Tibial nerve (tissue), 4 donors: ENCODE measurements around the gene CCDC180. TPM values are rescaled to one million over a fixed set of nuclear protein-coding genes. Genes with fewer than 3 reads are reported as not detected.

ENCODE experiments used
- DNase-seq, 2 donors: peaks; one replicate each; pipeline ENCODE4 v3.0.0-alpha.2; 2019; ENCODE audit warnings: low spot score in 2 of 2
- H3K27ac ChIP-seq, 4 donors: fragments of 200-600 bp; sonication (generic) in 3 of 4; one replicate each; pipeline ENCODE4 v1.5.1; 2017 to 2019; ENCODE audit warnings: mild to moderate bottlenecking in 1 of 4
- H3K27me3 ChIP-seq, 2 donors: fragments of 200-600 bp; sonication (generic) in 1 of 2; one replicate each; pipeline versions ENCODE4 v1.5.1 to v1.6.0; 2017 to 2019
- H3K36me3 ChIP-seq, 3 donors: fragments of 200-600 bp; sonication (generic); one replicate each; pipeline ENCODE4 v1.5.1; 2018 to 2019
- H3K4me1 ChIP-seq, 4 donors: fragments of 200-600 bp; sonication (generic) in 3 of 4; one replicate each; pipeline ENCODE4 v1.5.1; 2017 to 2019
- H3K4me3 ChIP-seq, 4 donors: fragments of 200-600 bp; sonication (generic) in 3 of 4; one replicate each; pipeline ENCODE4 v1.5.1; 2017 to 2019; ENCODE audit warnings: mild to moderate bottlenecking in 1 of 4, moderate library complexity in 1 of 4
- H3K9me3 ChIP-seq, 4 donors: fragments of 200-600 bp; sonication (generic) in 3 of 4; one replicate each; pipeline ENCODE4 v1.5.1; 2017 to 2019
- EP300 ChIP-seq, 2 donors: sonication (generic); formaldehyde crosslinking; IDR thresholded peaks; one replicate each; pipeline ENCODE4 v1.6.1; 2017; ENCODE audit warnings: antibody characterized with exemption in 2 of 2, mild to moderate bottlenecking in 1 of 2
- POLR2A ChIP-seq, 2 donors: fragments of 450-650 bp; IDR thresholded peaks; one replicate each; pipeline ENCODE4 v1.6.1; 2017; ENCODE audit warnings: antibody characterized with exemption in 2 of 2, mild to moderate bottlenecking in 2 of 2, moderate library complexity in 2 of 2
- WGBS, 2 donors: methylation state at CpG; one replicate each; pipeline ENCODE4 v1.1.5; 2018; 5-methylcytosine and 5-hydroxymethylcytosine counted together
- total RNA-seq, 4 donors: library from RNA; depleted of rRNA; stranded (reverse); fragments of >200 nt; gene quantifications; one replicate each; pipeline ENCODE4 v1.1.0, GENCODE V29; 2016
- TF ChIP-seq, protein P1 (sequence below), 5 experiments: fragments of 200-600 bp in 3 of 5; fragments of 450-650 bp in 2 of 5; sonication (generic) in 3 of 5; IDR thresholded peaks; one replicate each; pipeline ENCODE4 v1.5.1; 2016 to 2019; ENCODE audit warnings: antibody characterized with exemption in 5 of 5, mild to moderate bottlenecking in 3 of 5, moderate library complexity in 2 of 5

The CCDC180 gene
- total RNA-seq, 4 donors from 2014 or later = 6.0 to 14.0 (median 11.7) TPM

DNA sequence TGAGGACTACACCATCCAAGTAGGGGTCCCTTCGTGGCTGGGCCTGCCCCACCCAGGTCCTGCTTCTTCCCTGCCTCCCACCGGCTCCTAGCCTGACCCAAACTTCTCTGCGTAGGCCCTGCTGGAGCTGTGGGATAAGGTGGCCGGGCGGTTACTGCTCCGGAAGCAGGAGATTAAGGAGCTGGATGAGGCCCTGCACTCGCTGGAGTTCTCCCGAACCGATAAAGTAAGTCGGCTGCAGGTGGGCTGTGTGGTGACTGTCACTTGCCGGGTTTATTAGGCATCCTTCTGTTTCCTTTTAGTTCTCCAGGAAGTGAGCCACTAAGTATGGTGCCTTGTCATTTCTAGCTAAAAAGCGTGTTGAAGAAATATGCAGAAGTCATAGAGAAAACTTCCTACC is 7.0 kb downstream of the CCDC180 start:
- TF ChIP-seq POLR2A (IDR thresholded peaks at IDR 0.05) (no peak), EP300 (IDR thresholded peaks at IDR 0.05) (no peak)
- TF ChIP-seq, protein P1, sequence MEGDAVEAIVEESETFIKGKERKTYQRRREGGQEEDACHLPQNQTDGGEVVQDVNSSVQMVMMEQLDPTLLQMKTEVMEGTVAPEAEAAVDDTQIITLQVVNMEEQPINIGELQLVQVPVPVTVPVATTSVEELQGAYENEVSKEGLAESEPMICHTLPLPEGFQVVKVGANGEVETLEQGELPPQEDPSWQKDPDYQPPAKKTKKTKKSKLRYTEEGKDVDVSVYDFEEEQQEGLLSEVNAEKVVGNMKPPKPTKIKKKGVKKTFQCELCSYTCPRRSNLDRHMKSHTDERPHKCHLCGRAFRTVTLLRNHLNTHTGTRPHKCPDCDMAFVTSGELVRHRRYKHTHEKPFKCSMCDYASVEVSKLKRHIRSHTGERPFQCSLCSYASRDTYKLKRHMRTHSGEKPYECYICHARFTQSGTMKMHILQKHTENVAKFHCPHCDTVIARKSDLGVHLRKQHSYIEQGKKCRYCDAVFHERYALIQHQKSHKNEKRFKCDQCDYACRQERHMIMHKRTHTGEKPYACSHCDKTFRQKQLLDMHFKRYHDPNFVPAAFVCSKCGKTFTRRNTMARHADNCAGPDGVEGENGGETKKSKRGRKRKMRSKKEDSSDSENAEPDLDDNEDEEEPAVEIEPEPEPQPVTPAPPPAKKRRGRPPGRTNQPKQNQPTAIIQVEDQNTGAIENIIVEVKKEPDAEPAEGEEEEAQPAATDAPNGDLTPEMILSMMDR (IDR thresholded peaks at IDR 0.05) = no peak
- Histone ChIP-seq H3K4me3 (no peak overlapping the region), H3K36me3 (peaks cover 0 to 99% (median 0%) of the 10 kb centered on the region in 3 donors), H3K4me1 (no peaks in the 10 kb centered on the region), H3K9me3 (no peaks in the 10 kb centered on the region), H3K27me3 (no peaks in the 10 kb centered on the region), H3K27ac (no peak overlapping the region)
- whole genome bisulfite sequencing, 2 donors = 91 to 92% methylated on average over 12 of the region's 12 CpGs
- no peak for DNase-seq

DNA sequence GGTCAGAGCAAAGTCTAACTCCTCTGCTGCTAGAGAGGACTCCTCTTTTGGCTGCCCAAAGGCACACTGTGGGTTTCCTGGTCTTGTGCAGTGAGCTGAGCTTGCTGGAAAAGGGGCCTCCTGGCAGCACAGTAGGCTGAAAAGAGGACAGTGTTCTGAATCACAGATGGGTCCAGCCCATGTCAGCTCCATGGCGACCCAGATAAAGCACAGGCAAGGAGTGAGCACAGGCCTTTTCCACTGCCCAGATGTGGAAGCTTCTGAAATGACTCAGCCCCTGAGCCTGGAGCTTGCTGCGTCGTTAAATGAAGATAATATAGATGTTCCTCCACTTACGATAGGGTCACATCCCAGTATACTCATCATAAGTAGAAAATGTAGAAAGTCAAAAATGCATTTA is 8.1 kb downstream of the CCDC180 start:
- H3K4me1 ChIP-seq = no peaks in the 10 kb centered on the region
- no peak overlapping the region for H3K4me3 ChIP-seq
- no peak overlapping the region for H3K27ac ChIP-seq
- DNase-seq = no peak
- no peaks in the 10 kb centered on the region for H3K27me3 ChIP-seq
- H3K36me3 ChIP-seq = peaks cover 0 to 98% (median 0%) of the 10 kb centered on the region in 3 donors
- TF ChIP-seq EP300 (IDR thresholded peaks at IDR 0.05) (no peak), POLR2A (IDR thresholded peaks at IDR 0.05) (no peak)
- TF ChIP-seq, protein P1 (IDR thresholded peaks at IDR 0.05) = no peak
- no peaks in the 10 kb centered on the region for H3K9me3 ChIP-seq
- 75 to 81% methylated on average over 3 to 4 of the region's 4 CpGs for WGBS, 2 donors

DNA sequence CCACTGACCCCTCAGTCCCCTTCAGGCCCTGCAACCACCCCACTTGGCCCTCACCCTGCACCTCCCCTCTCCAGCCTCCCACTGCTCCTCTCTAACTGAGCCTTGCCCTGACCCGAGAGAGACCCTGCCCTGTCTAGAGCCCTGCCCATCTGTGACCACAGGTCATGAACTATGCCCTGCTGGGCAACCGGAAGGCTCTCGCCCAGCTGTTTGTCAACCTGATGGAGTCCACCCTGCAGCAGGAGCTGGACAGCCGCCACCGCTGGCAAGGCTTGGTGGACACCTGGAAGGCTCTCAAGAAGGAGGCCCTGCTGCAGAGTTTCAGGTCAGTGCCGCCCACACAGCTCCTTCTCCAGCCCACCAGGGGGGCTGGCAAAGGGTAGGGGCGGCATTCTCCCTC is 9.4 kb downstream of the CCDC180 start:
- Histone ChIP-seq H3K4me3 (no peak overlapping the region), H3K36me3 (peaks cover 0 to 98% (median 0%) of the 10 kb centered on the region in 3 donors), H3K4me1 (no peaks in the 10 kb centered on the region), H3K9me3 (no peaks in the 10 kb centered on the region), H3K27ac (no peak overlapping the region), H3K27me3 (no peaks in the 10 kb centered on the region)
- DNase-seq = no peak
- WGBS, 2 donors = 86 to 89% methylated on average over 7 of the region's 7 CpGs
- TF ChIP-seq POLR2A (IDR thresholded peaks at IDR 0.05) = no peak
- TF ChIP-seq, protein P1 (IDR thresholded peaks at IDR 0.05) = no peak

DNA sequence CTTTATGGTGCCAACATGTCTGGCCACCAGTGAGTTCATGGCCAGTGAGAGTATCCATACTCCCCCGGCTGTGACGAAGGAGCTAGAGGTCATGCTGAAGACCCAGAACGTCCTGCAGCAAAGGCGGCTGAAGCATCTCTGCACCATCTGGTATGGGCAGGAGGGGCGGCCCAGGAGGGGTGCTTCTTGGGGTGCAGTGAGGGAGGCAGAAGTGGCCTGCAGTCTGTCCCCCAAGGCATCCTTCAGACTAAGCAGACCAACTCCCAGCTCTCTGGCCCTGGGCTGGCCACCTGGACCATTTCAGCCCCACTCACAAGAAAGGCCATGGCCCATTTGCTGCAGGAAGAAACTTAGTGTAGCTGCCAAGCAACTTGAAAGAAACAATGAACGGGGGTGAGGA is 11.0 kb downstream of the CCDC180 start:
- no peaks in the 10 kb centered on the region for H3K27me3 ChIP-seq
- no peak overlapping the region for H3K4me3 ChIP-seq
- WGBS, 2 donors = 80 to 84% methylated on average over 6 of the region's 6 CpGs
- TF ChIP-seq, protein P1 (IDR thresholded peaks at IDR 0.05) = no peak
- TF ChIP-seq POLR2A (IDR thresholded peaks at IDR 0.05) = no peak
- TF ChIP-seq EP300 (IDR thresholded peaks at IDR 0.05) = no peak
- peaks cover 0 to 98% (median 0%) of the 10 kb centered on the region in 3 donors for H3K36me3 ChIP-seq
- DNase-seq = no peak
- no peaks in the 10 kb centered on the region for H3K4me1 ChIP-seq
- no peaks in the 10 kb centered on the region for H3K9me3 ChIP-seq
- H3K27ac ChIP-seq = no peak overlapping the region

DNA sequence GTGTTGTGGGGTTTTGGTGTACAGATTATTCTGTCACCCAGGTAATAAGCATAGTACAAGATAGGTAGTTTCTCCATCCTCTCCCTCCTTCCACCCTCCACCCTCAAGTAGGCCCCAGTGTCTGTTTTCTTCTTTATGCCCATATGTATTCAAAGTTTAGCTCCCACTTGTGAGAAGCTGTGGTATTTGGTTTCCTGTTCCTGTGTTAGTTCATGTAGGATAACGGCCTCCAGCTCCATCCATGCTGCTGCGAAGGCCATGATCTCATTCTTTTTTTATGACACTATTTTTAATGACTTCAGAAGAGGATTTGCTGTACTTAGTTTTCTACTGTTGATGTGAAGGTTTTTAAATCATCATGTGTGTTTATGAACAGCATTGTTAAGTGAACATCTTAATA is 11.9 kb downstream of the CCDC180 start:
- Histone ChIP-seq H3K27me3 (no peaks in the 10 kb centered on the region), H3K27ac (no peak overlapping the region), H3K4me1 (no peaks in the 10 kb centered on the region), H3K36me3 (peaks cover 0 to 98% (median 0%) of the 10 kb centered on the region in 3 donors), H3K9me3 (no peaks in the 10 kb centered on the region), H3K4me3 (no peak overlapping the region)
- DNase-seq = no peak
- TF ChIP-seq POLR2A (IDR thresholded peaks at IDR 0.05) (no peak), EP300 (IDR thresholded peaks at IDR 0.05) (no peak)
- TF ChIP-seq, protein P1 (IDR thresholded peaks at IDR 0.05) = no peak
- WGBS, 2 donors = 56 to 67% methylated on average over 2 of the region's 2 CpGs
